Uterus (tissue), 4 donors: ENCODE data around the gene HIRIP3. TPM values are rescaled to one million over a fixed set of nuclear protein-coding genes. Genes with fewer than 3 reads are reported as not detected.
A peak's percentile ranks its signal among the peaks of the same experiment; 100 is the strongest.

Source experiments
- DNase-seq, 2 donors: peaks; one replicate each; pipeline ENCODE4 v3.0.0-alpha.2; 2019 to 2020
- H3K27ac ChIP-seq, 2 donors: fragments of 200-600 bp; sonication (generic); 1 replicate in 1 of 2; 2 replicates in 1 of 2; pipeline ENCODE4 v1.5.1; 2016 to 2018
- H3K27me3 ChIP-seq, 2 donors: fragments of 200-600 bp; sonication (generic); one replicate each; pipeline ENCODE4 v1.5.1; 2018 to 2019; ENCODE audit warnings: control low read depth in 1 of 2
- H3K36me3 ChIP-seq, 2 donors: fragments of 200-600 bp; sonication (generic); one replicate each; pipeline ENCODE4 v1.5.1; 2019; ENCODE audit warnings: control low read depth in 1 of 2
- H3K4me1 ChIP-seq, 2 donors: fragments of 200-600 bp; sonication (generic); one replicate each; pipeline ENCODE4 v1.5.1; 2018 to 2019; ENCODE audit warnings: control low read depth in 1 of 2
- H3K4me3 ChIP-seq, 2 donors: fragments of 200-600 bp; sonication (generic); 1 replicate in 1 of 2; 2 replicates in 1 of 2; pipeline ENCODE4 v1.5.1; 2018 to 2019; ENCODE audit warnings: mild to moderate bottlenecking in 1 of 2
- H3K9me3 ChIP-seq, 2 donors: fragments of 200-600 bp; sonication (generic); one replicate each; pipeline ENCODE4 v1.5.1; 2019; ENCODE audit warnings: control low read depth in 1 of 2
- CTCF ChIP-seq, 4 experiments: fragments of 200-600 bp in 2 of 4; fragments of 450-650 bp in 2 of 4; sonication (generic) in 2 of 4; IDR thresholded peaks; one replicate each; pipeline ENCODE4 v1.5.1; 2016 to 2019; ENCODE audit warnings: antibody characterized with exemption in 4 of 4, mild to moderate bottlenecking in 2 of 4, moderate library complexity in 1 of 4
- POLR2A ChIP-seq, 2 donors: fragments of 450-650 bp; IDR thresholded peaks; one replicate each; pipeline ENCODE4 v1.6.1; 2016; ENCODE audit warnings: antibody characterized with exemption in 2 of 2, mild to moderate bottlenecking in 1 of 2, moderate library complexity in 1 of 2
- intact Hi-C: fragments of 100-400 bp; cut with DNase I; formaldehyde crosslinking; loops from one replicate; pipeline ENCODE4 v1.15.1; 2023; ENCODE audit warnings: low total_unique reads
- total RNA-seq, 4 donors: library from RNA; depleted of rRNA in 3 of 4; stranded (reverse); fragments of >200 nt in 3 of 4; gene quantifications; one replicate each; pipeline versions ENCODE4 v1.1.0 to v1.2.4, GENCODE V29; 2014 to 2023
- donor health status: DM: yes; HTN: yes; CAD: no.

Gene HIRIP3
- total RNA-seq, 4 donors from 2014 or later = 3.8 to 20.4 (median 13.5) TPM

- no peak for TF ChIP-seq POLR2A (IDR thresholded peaks at IDR 0.05)
- no peak for TF ChIP-seq CTCF (IDR thresholded peaks at IDR 0.05)
- intact Hi-C loops = no loop called here
- no peaks in the 10 kb centered on the region for H3K9me3 ChIP-seq
- H3K36me3 ChIP-seq = no peaks in the 10 kb centered on the region
- H3K27ac ChIP-seq = no peak overlapping the region
- no peak for DNase-seq
- peaks cover 13 to 24% of the 10 kb centered on the region in 2 donors for H3K27me3 ChIP-seq
- H3K4me1 ChIP-seq = peaks cover 0 to 17% of the 10 kb centered on the region in 2 donors
- peak overlapping the region in 1 of 2 donors; percentile 31 for H3K4me3 ChIP-seq
Observed at GRCh38 chr16:30009990-30010843, 14.8 kb upstream of the HIRIP3 start.

GRCh38 chr16:30009085-30009862 is 13.9 kb upstream of the HIRIP3 start:
- H3K4me1 ChIP-seq = peaks cover 0 to 17% of the 10 kb centered on the region in 2 donors
- H3K27me3 ChIP-seq = peaks cover 13 to 24% of the 10 kb centered on the region in 2 donors
- H3K27ac ChIP-seq = no peak overlapping the region
- no peaks in the 10 kb centered on the region for H3K36me3 ChIP-seq
- intact Hi-C loops = no loop called here
- no peak overlapping the region for H3K4me3 ChIP-seq
- no peak for DNase-seq
- no peaks in the 10 kb centered on the region for H3K9me3 ChIP-seq
- TF ChIP-seq CTCF (IDR thresholded peaks at IDR 0.05) = no peak
- TF ChIP-seq POLR2A (IDR thresholded peaks at IDR 0.05) = no peak

GRCh38 chr16:30007378-30007895 is 12.0 kb upstream of the HIRIP3 start:
- Histone ChIP-seq H3K27ac (no peak overlapping the region), H3K36me3 (no peaks in the 10 kb centered on the region), H3K9me3 (no peaks in the 10 kb centered on the region), H3K4me1 (peaks cover 0 to 17% of the 10 kb centered on the region in 2 donors), H3K27me3 (peaks cover 13 to 24% of the 10 kb centered on the region in 2 donors), H3K4me3 (no peak overlapping the region)
- DNase-seq = no peak
- intact Hi-C loops = no loop called here
- TF ChIP-seq POLR2A (IDR thresholded peaks at IDR 0.05) = no peak
- TF ChIP-seq CTCF (IDR thresholded peaks at IDR 0.05) = no peak

GRCh38 chr16:30006659-30007377 is 11.4 kb upstream of the HIRIP3 start:
- peaks cover 0 to 17% of the 10 kb centered on the region in 2 donors for H3K4me1 ChIP-seq
- no peaks in the 10 kb centered on the region for H3K36me3 ChIP-seq
- intact Hi-C loops = no loop called here
- TF ChIP-seq POLR2A (IDR thresholded peaks at IDR 0.05) (no peak), CTCF (IDR thresholded peaks at IDR 0.05) (no peak)
- no peak overlapping the region for H3K4me3 ChIP-seq
- H3K27me3 ChIP-seq = peaks cover 13 to 21% of the 10 kb centered on the region in 2 donors
- no peaks in the 10 kb centered on the region for H3K9me3 ChIP-seq
- no peak overlapping the region for H3K27ac ChIP-seq
- no peak for DNase-seq
